GM23248 (cell line): Measurements from ENCODE around the gene IDH3G. TPM values are rescaled to one million over a fixed set of nuclear protein-coding genes. Genes with fewer than 3 reads are reported as not detected.
"Not testable (repeated sequence)": the region's sequence is repeated elsewhere in the genome, so short reads cannot be mapped to it uniquely, and the experiment has no call there.

ENCODE experiments used
- DNase-seq: peaks from one replicate; pipeline ENCODE4 v3.0.0-alpha.2; 2015
- H2AFZ ChIP-seq: fragments of 200-600 bp; sonication (generic); 2 replicates; pipeline ENCODE4 v1.6.1; 2016; ENCODE audit warnings: antibody characterized with exemption
- H3F3A ChIP-seq: fragments of 200-600 bp; sonication (generic); 2 replicates; pipeline ENCODE4 v1.6.1; 2016; ENCODE audit warnings: mild to moderate bottlenecking, antibody characterized with exemption, mixed run types; ENCODE audit not compliant: insufficient read depth
- H3K27ac ChIP-seq: fragments of 200-600 bp; sonication (generic); 2 replicates; pipeline ENCODE4 v1.5.1; 2016; ENCODE audit warnings: mild to moderate bottlenecking
- H3K27me3 ChIP-seq: fragments of 200-600 bp; sonication (generic); replicated peaks from 2 replicates; pipeline ENCODE4 v1.6.1; 2016; ENCODE audit warnings: mild to moderate bottlenecking; ENCODE audit not compliant: insufficient read depth
- H3K36me3 ChIP-seq: fragments of 200-600 bp; sonication (generic); 2 replicates; pipeline ENCODE4 v1.6.1; 2016; ENCODE audit warnings: low read depth, mild to moderate bottlenecking
- H3K4me1 ChIP-seq: fragments of 200-600 bp; sonication (generic); 2 replicates; pipeline ENCODE4 v1.6.1; 2016; ENCODE audit warnings: mild to moderate bottlenecking; ENCODE audit not compliant: insufficient read depth
- H3K4me2 ChIP-seq: fragments of 200-600 bp; sonication (generic); one replicate; pipeline ENCODE4 v1.6.1; 2016; ENCODE audit warnings: mild to moderate bottlenecking; ENCODE audit not compliant: unreplicated experiment
- H3K4me3 ChIP-seq: fragments of 200-600 bp; sonication (generic); 2 replicates; pipeline ENCODE4 v1.5.1; 2016; ENCODE audit warnings: mild to moderate bottlenecking
- H3K79me2 ChIP-seq: fragments of 200-600 bp; sonication (generic); 2 replicates; pipeline ENCODE4 v1.6.1; 2016; ENCODE audit warnings: mild to moderate bottlenecking; ENCODE audit not compliant: insufficient read depth
- H3K9ac ChIP-seq: fragments of 200-600 bp; sonication (generic); 2 replicates; pipeline ENCODE4 v1.6.1; 2016; ENCODE audit warnings: mild to moderate bottlenecking
- H3K9me2 ChIP-seq: fragments of 200-600 bp; sonication (generic); 2 replicates; pipeline ENCODE4 v1.6.1; 2016; ENCODE audit warnings: mixed run types, mild to moderate bottlenecking, moderate library complexity; ENCODE audit not compliant: insufficient read depth
- H3K9me3 ChIP-seq: fragments of 200-600 bp; sonication (generic); one replicate; pipeline ENCODE4 v1.6.1; 2017; ENCODE audit warnings: low read depth
- H4K20me1 ChIP-seq: fragments of 200-600 bp; sonication (generic); 2 replicates; pipeline ENCODE4 v1.6.0; 2016; ENCODE audit not compliant: insufficient read depth
- EZH2 ChIP-seq: fragments of 200-600 bp; sonication (generic); IDR thresholded peaks from 2 replicates; pipeline ENCODE4 v1.6.1; 2018; ENCODE audit warnings: antibody characterized with exemption, mild to moderate bottlenecking; ENCODE audit not compliant: insufficient read depth, poor library complexity, severe bottlenecking
- EZH2phosphoT487 ChIP-seq: fragments of 200-600 bp; sonication (generic); IDR thresholded peaks from 2 replicates; pipeline ENCODE4 v1.6.1; 2018; ENCODE audit warnings: antibody characterized with exemption, moderate library complexity, mild to moderate bottlenecking, low read depth; ENCODE audit not compliant: insufficient read depth
- WGBS, 2 experiments: methylation state at CpG; one replicate each; pipeline ENCODE4 v1.1.6; 2015 to 2017; ENCODE audit warnings: low lambda C conversion rate in 2 of 2, low coverage in 1 of 2; ENCODE audit errors: missing lambda C conversion rate in 2 of 2; 5-methylcytosine and 5-hydroxymethylcytosine counted together
- in situ Hi-C: fragments of 300-500 bp; cut with MboI; formaldehyde crosslinking; loops from 2 replicates; pipeline ENCODE4 v1.15.0; 2020
- polyA plus RNA-seq: library from polyadenylated mRNA; unstranded; fragments of >200 nt; fragmentation: Nextera tagmentation; extraction: Ambion mirVana; gene quantifications from 2 replicates; pipeline ENCODE4 v1.2.1, GENCODE V29; 2016
- total RNA-seq: library from RNA; depleted of rRNA; stranded (reverse); fragments of >200 nt; shearing (Covaris generic); gene quantifications from 2 replicates; pipeline ENCODE4 v1.2.3, GENCODE V29; 2014

Gene IDH3G
- total and polyA plus RNA-seq, 2 experiments from 2014 or later: 83.2 to 88.2 TPM

- DNase-seq: no peak
- no peaks in the 10 kb centered on the region for H3K27me3 ChIP-seq
- no peaks in the 10 kb centered on the region for H3K4me1 ChIP-seq
- no peak overlapping the region for H3K27ac ChIP-seq
- no peaks in the 10 kb centered on the region for H3K9me3 ChIP-seq
- no peaks in the 10 kb centered on the region for H3K9me2 ChIP-seq
- no peak overlapping the region for H3K4me3 ChIP-seq
- no peaks in the 10 kb centered on the region for H3K79me2 ChIP-seq
- no peaks in the 10 kb centered on the region for H3K36me3 ChIP-seq
- H3F3A ChIP-seq: no peaks in the 10 kb centered on the region
- no peak overlapping the region for H3K4me2 ChIP-seq
- no peaks in the 10 kb centered on the region for H4K20me1 ChIP-seq
- no peak for TF ChIP-seq EZH2phosphoT487
- TF ChIP-seq EZH2: no peak
- H2AFZ ChIP-seq: no peak overlapping the region
- no peak overlapping the region for H3K9ac ChIP-seq
- 77 to 91% methylated on average over 3 to 8 of the region's 9 CpGs for WGBS, 2 experiments
- in situ Hi-C loops: no loop called here
Observed at GRCh38 chrX:153821066-153821465, 26.9 kb upstream of the IDH3G start.

DNA sequence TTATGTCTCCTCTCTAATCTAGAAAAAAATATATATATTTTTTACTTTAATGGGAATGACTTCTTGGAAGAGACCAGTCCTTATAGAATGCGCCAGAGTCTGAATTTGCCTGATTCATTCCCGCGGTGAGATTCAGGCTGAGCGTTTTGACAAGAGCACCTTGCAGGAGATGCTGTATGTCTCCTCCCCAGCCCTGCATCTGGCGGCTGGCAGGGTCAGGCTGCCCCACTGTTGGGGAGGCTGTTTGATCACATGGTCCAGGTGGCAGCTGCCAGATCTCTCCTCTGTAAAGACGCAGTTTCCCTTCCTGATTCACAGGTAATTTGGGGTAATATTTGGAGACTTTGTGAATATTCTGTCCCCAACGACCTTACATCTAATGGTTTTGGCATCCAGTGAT is 26.4 kb upstream of the IDH3G start:
- no peak overlapping the region for H3K4me3 ChIP-seq
- no peak overlapping the region for H3K4me2 ChIP-seq
- no peaks in the 10 kb centered on the region for H3K9me2 ChIP-seq
- no peaks in the 10 kb centered on the region for H3K9me3 ChIP-seq
- no peaks in the 10 kb centered on the region for H3K4me1 ChIP-seq
- H2AFZ ChIP-seq: no peak overlapping the region
- no peak overlapping the region for H3K9ac ChIP-seq
- H3K36me3 ChIP-seq: no peaks in the 10 kb centered on the region
- no peaks in the 10 kb centered on the region for H3K79me2 ChIP-seq
- 58 to 74% methylated on average over 5 to 7 of the region's 7 CpGs for WGBS, 2 experiments
- TF ChIP-seq EZH2 (no peak), EZH2phosphoT487 (no peak)
- no peaks in the 10 kb centered on the region for H3F3A ChIP-seq
- in situ Hi-C loops: no loop called here
- H3K27ac ChIP-seq: no peak overlapping the region
- H4K20me1 ChIP-seq: no peaks in the 10 kb centered on the region
- no peaks in the 10 kb centered on the region for H3K27me3 ChIP-seq
- no peak for DNase-seq

GRCh38 chrX:153819384-153820040 is 25.3 kb upstream of the IDH3G start:
- H2AFZ ChIP-seq: peak overlapping the region; percentile 51
- TF ChIP-seq EZH2 (no peak), EZH2phosphoT487 (no peak)
- 27 to 32% methylated on average over 21 to 22 of the region's 23 CpGs for WGBS, 2 experiments

GRCh38 chrX:153818571-153819383 is 24.6 kb upstream of the IDH3G start:
- Histone ChIP-seq H3K27me3 (no peaks in the 10 kb centered on the region), H3K9me3 (no peaks in the 10 kb centered on the region), H3K4me1 (no peaks in the 10 kb centered on the region), H3K36me3 (no peaks in the 10 kb centered on the region), H3F3A (no peaks in the 10 kb centered on the region), H3K9ac (0 out of 2 replicates have a peak overlapping the region, but pooled peaks have one; percentile 21), H3K9me2 (no peaks in the 10 kb centered on the region), H4K20me1 (no peaks in the 10 kb centered on the region), H3K4me3 (peak overlapping the region; percentile 57), H3K4me2 (peak overlapping the region; percentile 48), H3K27ac (no peak overlapping the region), H2AFZ (peak overlapping the region; percentile 51), H3K79me2 (no peaks in the 10 kb centered on the region)
- peak; percentile 43 for DNase-seq
- in situ Hi-C loops: no loop called here
- no peak for TF ChIP-seq EZH2phosphoT487
- no peak for TF ChIP-seq EZH2
- WGBS, 2 experiments: 21 to 29% methylated on average over 13 to 17 of the region's 67 CpGs

More at GRCh38 chrX:153819384-153820040, 25.3 kb upstream of the IDH3G start:
- Histone ChIP-seq H3K27me3 (no peaks in the 10 kb centered on the region), H3K79me2 (no peaks in the 10 kb centered on the region), H3K27ac (no peak overlapping the region), H3K9me3 (no peaks in the 10 kb centered on the region), H4K20me1 (no peaks in the 10 kb centered on the region), H3K36me3 (no peaks in the 10 kb centered on the region), H3F3A (no peaks in the 10 kb centered on the region), H3K9ac (0 out of 2 replicates have a peak overlapping the region, but pooled peaks have one; percentile 21), H3K9me2 (no peaks in the 10 kb centered on the region), H3K4me3 (peak overlapping the region; percentile 57), H3K4me1 (no peaks in the 10 kb centered on the region), H3K4me2 (peak overlapping the region; percentile 48)
- in situ Hi-C loops: no loop called here
- DNase-seq: no peak

DNA sequence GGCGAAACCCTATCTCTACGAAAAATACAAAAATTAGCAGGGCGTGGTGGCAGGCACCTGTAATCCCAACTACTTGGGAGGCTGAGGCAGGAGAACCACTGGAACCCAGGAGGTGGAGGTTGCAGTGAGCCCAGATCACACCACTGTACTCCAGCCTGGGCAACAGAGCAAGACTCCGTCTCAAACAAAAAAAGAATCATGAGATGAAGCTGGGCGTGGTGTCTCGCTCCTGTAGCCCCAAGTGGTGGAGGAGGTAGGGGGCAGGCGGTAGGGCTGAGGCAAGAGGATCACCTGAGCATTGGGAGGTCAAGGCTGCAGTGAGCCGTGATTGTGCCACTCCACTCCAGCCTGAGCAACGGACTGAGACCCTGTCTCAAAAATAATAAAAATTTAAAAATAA is 23.9 kb upstream of the IDH3G start:
- H3K4me1 ChIP-seq, H3K79me2 ChIP-seq, H4K20me1 ChIP-seq, H3K9me2 ChIP-seq, H3K4me3 ChIP-seq, H3K27me3 ChIP-seq, H3F3A ChIP-seq, H3K27ac ChIP-seq, in situ Hi-C loops, H3K9me3 ChIP-seq, DNase-seq, H3K9ac ChIP-seq, H3K4me2 ChIP-seq, H2AFZ ChIP-seq, H3K36me3 ChIP-seq: not testable (repeated sequence)
- 91% methylated on average over 9 of the region's 9 CpGs for WGBS, 2 experiments
